Ascending aorta (tissue), 2 donors: ENCODE data around the gene CCDC33. TPM values are rescaled to one million over a fixed set of nuclear protein-coding genes. Genes with fewer than 3 reads are reported as not detected.

Source experiments
- DNase-seq, 2 donors: peaks; one replicate each; pipeline ENCODE4 v3.0.0-alpha.2; 2019; ENCODE audit warnings: low spot score in 2 of 2
- H3K27ac ChIP-seq, 2 donors: fragments of 200-600 bp; sonication (generic); one replicate each; pipeline ENCODE4 v1.5.1; 2016 to 2017; ENCODE audit warnings: mild to moderate bottlenecking in 1 of 2
- H3K27me3 ChIP-seq: fragments of 200-600 bp; sonication (generic); one replicate; pipeline ENCODE4 v1.5.1; 2017
- H3K36me3 ChIP-seq, 2 donors: fragments of 200-600 bp; sonication (generic); one replicate each; pipeline ENCODE4 v1.5.1; 2016
- H3K4me1 ChIP-seq, 2 donors: fragments of 200-600 bp; sonication (generic); one replicate each; pipeline ENCODE4 v1.5.1; 2016 to 2017; ENCODE audit warnings: mild to moderate bottlenecking in 1 of 2
- H3K4me3 ChIP-seq, 2 donors: fragments of 200-600 bp; sonication (generic); one replicate each; pipeline ENCODE4 v1.5.1; 2016 to 2017; ENCODE audit warnings: mild to moderate bottlenecking in 1 of 2
- H3K9me3 ChIP-seq, 2 donors: fragments of 200-600 bp; sonication (generic); one replicate each; pipeline ENCODE4 v1.5.1; 2016
- CTCF ChIP-seq, 3 experiments: fragments of 200-600 bp in 2 of 3; fragments of 450-650 bp in 1 of 3; sonication (generic) in 2 of 3; IDR thresholded peaks; one replicate each; pipeline ENCODE4 v1.5.1; 2016 to 2019; ENCODE audit warnings: antibody characterized with exemption in 3 of 3, mild to moderate bottlenecking in 1 of 3, moderate library complexity in 1 of 3
- intact Hi-C: fragments of 100-400 bp; cut with DNase I; formaldehyde crosslinking; loops from one replicate; pipeline ENCODE4 v1.15.1; 2023
- total RNA-seq: library from RNA; depleted of rRNA; stranded (reverse); fragments of >200 nt; gene quantifications from one replicate; pipeline ENCODE4 v1.1.0, GENCODE V29; 2016

The CCDC33 gene
- total RNA-seq, 1 donor from 2014 or later, result not detected

- DNase-seq, result no peak
- H3K27me3 ChIP-seq, result no peaks in the 10 kb centered on the region
- H3K36me3 ChIP-seq, result no peaks in the 10 kb centered on the region
- TF ChIP-seq CTCF (IDR thresholded peaks at IDR 0.05), result no peak
- no peaks in the 10 kb centered on the region for H3K9me3 ChIP-seq
- intact Hi-C loops, result no loop called here
- no peak overlapping the region for H3K27ac ChIP-seq
- H3K4me1 ChIP-seq, result no peaks in the 10 kb centered on the region
- no peak overlapping the region for H3K4me3 ChIP-seq
These were observed 101.6 kb downstream of the CCDC33 start for GRCh38 chr15:74337607-74338211.

- no peaks in the 10 kb centered on the region for H3K36me3 ChIP-seq
- no peaks in the 10 kb centered on the region for H3K4me1 ChIP-seq
- H3K27me3 ChIP-seq, result no peaks in the 10 kb centered on the region
- H3K4me3 ChIP-seq, result no peak overlapping the region
- no peaks in the 10 kb centered on the region for H3K9me3 ChIP-seq
- DNase-seq, result no peak
- no peak for TF ChIP-seq CTCF (IDR thresholded peaks at IDR 0.05)
- no peak overlapping the region for H3K27ac ChIP-seq
- intact Hi-C loops, result no loop called here
These were observed 102.5 kb downstream of the CCDC33 start for GRCh38 chr15:74338676-74339075.

GRCh38 chr15:74339371-74339770 lies 103.2 kb downstream of the CCDC33 start:
- Histone ChIP-seq H3K36me3 (no peaks in the 10 kb centered on the region), H3K4me3 (no peak overlapping the region), H3K27ac (no peak overlapping the region), H3K9me3 (no peaks in the 10 kb centered on the region), H3K27me3 (no peaks in the 10 kb centered on the region), H3K4me1 (no peaks in the 10 kb centered on the region)
- no peak for DNase-seq
- no peak for TF ChIP-seq CTCF (IDR thresholded peaks at IDR 0.05)
- intact Hi-C loops, result no loop called here

- no peak for DNase-seq
- intact Hi-C loops, result no loop called here
- Histone ChIP-seq H3K9me3 (no peaks in the 10 kb centered on the region), H3K36me3 (no peaks in the 10 kb centered on the region), H3K4me3 (no peak overlapping the region), H3K4me1 (no peaks in the 10 kb centered on the region), H3K27me3 (no peaks in the 10 kb centered on the region), H3K27ac (no peak overlapping the region)
- TF ChIP-seq CTCF (IDR thresholded peaks at IDR 0.05), result no peak
These were observed 104.0 kb downstream of the CCDC33 start for GRCh38 chr15:74340150-74340549.

GRCh38 chr15:74343127-74343796 lies 107.1 kb downstream of the CCDC33 start:
- DNase-seq, result no peak
- intact Hi-C loops, result no loop called here
- Histone ChIP-seq H3K4me1 (no peaks in the 10 kb centered on the region), H3K4me3 (no peak overlapping the region), H3K9me3 (no peaks in the 10 kb centered on the region), H3K27ac (no peak overlapping the region), H3K27me3 (no peaks in the 10 kb centered on the region), H3K36me3 (no peaks in the 10 kb centered on the region)
- no peak for TF ChIP-seq CTCF (IDR thresholded peaks at IDR 0.05)
